GM12878 (cell line): ENCODE data around the gene RAPSN. TPM values are rescaled to one million over a fixed set of nuclear protein-coding genes. Genes with fewer than 3 reads are reported as not detected.
A peak's percentile ranks its signal among the peaks of the same experiment; 100 is the strongest.

Source experiments
- ATAC-seq: fragments of 200-7000 bp; cut with Tn5 transposase; 3 replicates; pipeline ENCODE4 v1.9.1; 2020; ENCODE audit warnings: mild to moderate bottlenecking, moderate library complexity
- BruUV-seq: library from RNA; stranded (reverse); fragments of 400-500 nt; replicated peaks from 2 replicates; lab custom pipeline; 2021; lab: Mats Ljungman, UMichigan
- CTCF ChIA-PET: fragments of 300-600 bp; sonication (Branson Sonifier 250); formaldehyde crosslinking; extraction: SDS; loops from one replicate; lab custom pipeline; 2021; ENCODE audit warnings: inconsistent platforms; lab: Yijun Ruan, JAX
- POLR2A ChIA-PET: fragments of 350-600 bp; formaldehyde crosslinking; extraction: SDS; loops from one replicate; lab custom pipeline; 2021; ENCODE audit warnings: inconsistent platforms; lab: Charles Lee
- RAD21 ChIA-PET: fragments of 300-600 bp; sonication (Branson Sonifier 250); formaldehyde crosslinking; loops from one replicate; lab custom pipeline; 2023; ENCODE audit warnings: antibody characterized with exemption; ENCODE audit not compliant: unreplicated experiment; lab: Charles Lee
- SMC1A ChIA-PET: fragments of 300-600 bp; sonication (Branson Sonifier 250); formaldehyde crosslinking; loops from one replicate; lab custom pipeline; 2023; ENCODE audit not compliant: unreplicated experiment, uncharacterized antibody; lab: Charles Lee
- DNase-seq: peaks from one replicate; pipeline ENCODE4 v3.0.0-alpha.2; 2011; ENCODE audit warnings: low read depth, low spot score
- FAIRE-seq: peaks from 3 replicates; lab custom pipeline; 2011; peaks lifted over from hg19 to GRCh38; lab: Jason Lieb, UNC
- H2AFZ ChIP-seq: 2 replicates; pipeline ENCODE4 v1.6.0; 2011; ENCODE audit warnings: low read depth, low read length, control low read depth; ENCODE audit not compliant: control insufficient read depth
- H3K27ac ChIP-seq: 2 replicates; pipeline ENCODE4 v1.5.1; 2011; ENCODE audit warnings: control low read depth; ENCODE audit not compliant: control insufficient read depth, insufficient read depth
- H3K27me3 ChIP-seq, 2 experiments: replicated peaks in 1 of 2; 2 replicates each; pipeline versions ENCODE4 v1.6.0 to v1.6.1; 2011; ENCODE audit warnings: low read length in 1 of 2; ENCODE audit not compliant: control insufficient read depth in 2 of 2, insufficient read depth in 2 of 2
- H3K36me3 ChIP-seq, 2 experiments: 2 replicates each; pipeline ENCODE4 v1.5.1; 2011; ENCODE audit warnings: low read length in 1 of 2; ENCODE audit not compliant: control insufficient read depth in 2 of 2, insufficient read depth in 2 of 2
- H3K4me1 ChIP-seq: 2 replicates; pipeline ENCODE4 v1.6.1; 2011; ENCODE audit warnings: mild to moderate bottlenecking, low read length, moderate library complexity, mixed read lengths; ENCODE audit not compliant: control insufficient read depth, insufficient read depth
- H3K4me2 ChIP-seq: 2 replicates; pipeline ENCODE4 v1.6.0; 2011; ENCODE audit warnings: control low read depth; ENCODE audit not compliant: control insufficient read depth, insufficient read depth
- H3K4me3 ChIP-seq: fragments of 200-600 bp; sonication (generic); 2 replicates; pipeline ENCODE4 v1.5.1; 2016
- H3K79me2 ChIP-seq: 2 replicates; pipeline ENCODE4 v1.6.0; 2011; ENCODE audit warnings: low read length; ENCODE audit not compliant: control insufficient read depth, insufficient read depth
- H3K9ac ChIP-seq: 2 replicates; pipeline ENCODE4 v1.8.0; 2011; ENCODE audit warnings: low read length, control low read depth, mixed read lengths; ENCODE audit not compliant: control insufficient read depth, insufficient read depth
- H3K9me3 ChIP-seq: replicated peaks from 3 replicates; pipeline ENCODE4 v1.5.1; 2011; ENCODE audit warnings: mild to moderate bottlenecking, low read length; ENCODE audit not compliant: control insufficient read depth, insufficient read depth
- H4K20me1 ChIP-seq: 2 replicates; pipeline ENCODE4 v1.6.0; 2011; ENCODE audit not compliant: control insufficient read depth, insufficient read depth
- CBX3 ChIP-seq: fragments of 200-600 bp; sonication (generic); IDR thresholded peaks from 2 replicates; pipeline ENCODE4 v1.6.1; 2016; ENCODE audit warnings: low read depth, borderline replicate concordance
- CHD2 ChIP-seq: IDR thresholded peaks from 2 replicates; pipeline ENCODE4 v1.6.1; 2011; ENCODE audit warnings: low read depth, low read length, improper control_type of control experiment, borderline replicate concordance
- CREM ChIP-seq: IDR thresholded peaks from 2 replicates; pipeline ENCODE4 v1.6.1; 2014; ENCODE audit warnings: antibody characterized with exemption, low read depth
- FOXK2 ChIP-seq: fragments of 450-650 bp; IDR thresholded peaks from 2 replicates; pipeline ENCODE4 v1.6.1; 2017; ENCODE audit warnings: mild to moderate bottlenecking, moderate library complexity
- HCFC1 ChIP-seq: fragments of 150-350 bp; IDR thresholded peaks from 2 replicates; pipeline ENCODE4 v1.6.1; 2014; ENCODE audit warnings: low read length
- IKZF1 ChIP-seq: fragments of 450-650 bp; conservative IDR thresholded peaks from 2 replicates; pipeline ENCODE4 v1.6.1; 2017; ENCODE audit warnings: antibody characterized with exemption, mild to moderate bottlenecking
- IKZF2 ChIP-seq, 2 experiments: fragments of 450-650 bp; IDR thresholded peaks; 2 replicates each; pipeline ENCODE4 v1.6.1; 2017; ENCODE audit warnings: mild to moderate bottlenecking in 2 of 2, moderate library complexity in 2 of 2
- JUNB ChIP-seq: IDR thresholded peaks from 2 replicates; pipeline ENCODE4 v1.6.1; 2016; ENCODE audit warnings: antibody characterized with exemption, mild to moderate bottlenecking
- KDM1A ChIP-seq: fragments of 200-600 bp; sonication (generic); IDR thresholded peaks from 2 replicates; pipeline ENCODE4 v1.6.1; 2016; ENCODE audit warnings: borderline replicate concordance
- MYB ChIP-seq: fragments of 150-350 bp; IDR thresholded peaks from 2 replicates; pipeline ENCODE4 v1.6.1; 2014; ENCODE audit warnings: mild to moderate bottlenecking, low read depth, low read length, borderline replicate concordance
- PAX8 ChIP-seq: fragments of 450-650 bp; IDR thresholded peaks from 2 replicates; pipeline ENCODE4 v1.6.1; 2017; ENCODE audit warnings: mild to moderate bottlenecking, moderate library complexity
- POLR2A ChIP-seq: IDR thresholded peaks from 2 replicates; pipeline ENCODE4 v1.6.1; 2011; ENCODE audit warnings: low read depth, mild to moderate bottlenecking, low read length
- RAD21 ChIP-seq: IDR thresholded peaks from 2 replicates; pipeline ENCODE4 v1.6.1; 2011; ENCODE audit warnings: mild to moderate bottlenecking, low read depth, low read length, moderate library complexity; ENCODE audit not compliant: insufficient read depth
- SMC3 ChIP-seq: IDR thresholded peaks from 2 replicates; pipeline ENCODE4 v1.6.1; 2011; ENCODE audit warnings: low read length, improper control_type of control experiment, borderline replicate concordance
- TCF12 ChIP-seq: IDR thresholded peaks from 2 replicates; pipeline ENCODE4 v1.6.1; 2011; ENCODE audit warnings: low read depth, mild to moderate bottlenecking, low read length
- TCF3 ChIP-seq: IDR thresholded peaks from 2 replicates; pipeline ENCODE4 v1.6.1; 2012; ENCODE audit warnings: low read depth, mild to moderate bottlenecking, low read length, borderline replicate concordance; ENCODE audit not compliant: insufficient read depth
- YBX1 ChIP-seq: fragments of 450-650 bp; IDR thresholded peaks from 2 replicates; pipeline ENCODE4 v1.6.1; 2016; ENCODE audit warnings: antibody characterized with exemption
- YY1 ChIP-seq: IDR thresholded peaks from 2 replicates; pipeline ENCODE4 v1.6.1; 2011; ENCODE audit warnings: low read depth, mild to moderate bottlenecking, low read length
- ZNF384 ChIP-seq: IDR thresholded peaks from 2 replicates; pipeline ENCODE4 v1.6.1; 2012; ENCODE audit warnings: low read depth, mild to moderate bottlenecking, low read length, improper control_type of control experiment, borderline replicate concordance
- WGBS: methylation state at CpG from one replicate; pipeline ENCODE4 v1.1.6; 2016; ENCODE audit warnings: low lambda C conversion rate; ENCODE audit not compliant: insufficient replicate concordance, insufficient coverage; ENCODE audit errors: missing lambda C conversion rate; 5-methylcytosine and 5-hydroxymethylcytosine counted together
- in situ Hi-C: fragments of 300-500 bp; cut with MboI; formaldehyde crosslinking; loops from 9 replicates; pipeline ENCODE4 v1.14.3; 2018; ENCODE audit warnings: mixed read lengths
- intact Hi-C: fragments of 100-400 bp; cut with micrococcal nuclease; formaldehyde crosslinking; loops from one replicate; pipeline ENCODE4 v1.14.2; 2022; ENCODE audit not compliant: unreplicated experiment
- polyA plus RNA-seq, 11 experiments: library from polyadenylated mRNA; depleted of rRNA in 4 of 11; unstranded in 6 of 11; stranded (reverse) in 5 of 11; fragments of >200 nt; fragmentation: Nextera tagmentation in 4 of 11; fragmentation: Illumina TruSeq in 1 of 11; extraction: Ambion mirVana in 4 of 11; extraction: Trizol in 1 of 11; gene quantifications; 1 replicate in 1 of 11; 2 replicates in 10 of 11; pipeline versions ENCODE4 v1.2.1 to v1.2.3, GENCODE V29; 2011 to 2016; ENCODE audit warnings: inconsistent platforms in 2 of 11, missing spikeins in 2 of 11, low read depth in 1 of 11
- total RNA-seq, 4 experiments: library from RNA; depleted of rRNA in 3 of 4; stranded (reverse); fragments of >200 nt in 3 of 4; fragmentation: Illumina TruSeq in 1 of 4; extraction: Trizol in 1 of 4; gene quantifications; 2 replicates each; pipeline versions ENCODE4 v1.2.1 to v1.2.3, GENCODE V29; 2013 to 2021
- TF ChIP-seq, protein P1 (sequence below), 3 experiments: IDR thresholded peaks in 2 of 3; conservative IDR thresholded peaks in 1 of 3; 2 replicates each; pipeline ENCODE4 v1.5.1; 2011; ENCODE audit warnings: low read depth in 3 of 3, low read length in 3 of 3, mild to moderate bottlenecking in 3 of 3, control low read depth in 2 of 3, moderate library complexity in 2 of 3, inconsistent platforms in 1 of 3, mixed read lengths in 1 of 3; ENCODE audit not compliant: control insufficient read depth in 2 of 3, insufficient read depth in 1 of 3; ENCODE audit errors: extremely low read depth in 1 of 3
- TF ChIP-seq, protein P2 (sequence below): IDR thresholded peaks from 2 replicates; pipeline ENCODE4 v1.6.1; 2011; ENCODE audit warnings: borderline replicate concordance, low read depth, mild to moderate bottlenecking, moderate library complexity, low read length; ENCODE audit not compliant: insufficient read depth, poor library complexity, severe bottlenecking

Gene RAPSN
- total and polyA plus RNA-seq, 10 of the 15 experiments (the other 5 are each of a cell fraction or from before 2014, with no cell fraction given), result 0.08 to 0.23 (median 0.14) TPM; not detected in 6

DNA sequence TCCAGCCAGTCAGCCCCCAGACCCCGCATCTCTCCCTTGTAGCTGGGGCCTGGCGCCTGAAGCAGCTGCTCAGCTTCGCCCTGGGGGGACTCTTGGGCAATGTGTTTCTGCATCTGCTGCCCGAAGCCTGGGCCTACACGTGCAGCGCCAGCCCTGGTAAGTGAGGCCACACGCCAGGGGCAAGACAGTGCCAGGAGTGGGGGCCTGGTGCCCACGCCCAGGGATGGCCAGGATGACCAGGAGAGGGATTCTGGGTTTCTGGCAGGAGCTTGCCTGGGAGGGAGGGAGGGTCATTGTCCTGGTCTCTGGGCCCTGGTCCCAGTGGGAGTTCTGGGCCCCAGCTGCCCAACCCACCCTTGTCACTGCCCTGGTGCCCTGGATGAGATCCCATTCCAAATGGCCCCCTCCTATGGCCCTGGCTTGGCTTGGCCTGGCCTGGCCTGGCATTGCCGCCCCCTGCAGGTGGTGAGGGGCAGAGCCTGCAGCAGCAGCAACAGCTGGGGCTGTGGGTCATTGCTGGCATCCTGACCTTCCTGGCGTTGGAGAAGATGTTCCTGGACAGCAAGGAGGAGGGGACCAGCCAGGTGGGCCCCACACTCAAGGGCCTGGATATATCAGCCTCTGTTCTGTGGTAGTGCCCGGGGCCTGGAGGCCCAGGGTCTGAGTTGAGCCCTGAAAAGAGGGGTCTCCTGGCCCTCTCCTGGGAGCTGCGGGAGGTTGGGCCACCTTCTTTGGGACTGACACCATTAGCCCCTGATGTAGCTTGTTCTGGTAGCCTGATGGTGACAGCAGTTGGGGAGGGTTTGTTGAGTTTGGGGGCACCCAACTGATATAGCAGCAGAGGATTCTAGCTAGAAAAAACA lies 36.8 kb downstream of the RAPSN start:
- ChIA-PET RAD21 (interaction anchor here (0.6 to 3.8 kb wide), 15 partner anchors 12 to 197 kb away, joined by 3 to 24 read pairs (median 4); partner anchors contain the start of genes ACP2, DDB2, NR1H3 and PSMC3), POLR2A (interaction anchor here (0.6 to 1.0 kb wide), 4 partner anchors 53 to 163 kb away, joined by 3 to 5 read pairs (median 4); no protein-coding TSS in a partner anchor), SMC1A (interaction anchor here (0.7 to 3.4 kb wide), 16 partner anchors 11 to 233 kb away, joined by 3 to 35 read pairs (median 4); partner anchors contain the start of genes DDB2 and NR1H3)
- Histone ChIP-seq H3K27me3 (no peaks in the 10 kb centered on the region), H3K79me2 (peaks cover under 1% of the 10 kb centered on the region), H4K20me1 (no peaks in the 10 kb centered on the region), H3K9me3 (no peaks in the 10 kb centered on the region), H3K36me3 (no peaks in the 10 kb centered on the region; a peak in 1 of 4 replicates), H2AFZ (no peak overlapping the region), H3K4me3 (no peak overlapping the region), H3K27ac (no peak overlapping the region)
- WGBS, result 52% methylated on average over 12 of the region's 12 CpGs
- DNase-seq, result no peak
- in situ Hi-C loops, result no loop called here
- FAIRE-seq, result peak; percentile 47
- intact Hi-C loops, result no loop called here
- no peak for TF ChIP-seq CBX3
- no peak for TF ChIP-seq ZNF384
- TF ChIP-seq TCF3, result peak; percentile 70; the same call in 1 of the 2 replicates
- TF ChIP-seq IKZF1, result peak; percentile 38; the same call in 1 of the 2 replicates
- TF ChIP-seq YY1, result peak; percentile 78
- TF ChIP-seq RAD21, result peak; percentile 73
- TF ChIP-seq FOXK2, result no peak
- 0 out of 2 replicates have a peak, but pooled peaks have one; percentile 11 for TF ChIP-seq POLR2A
- peak; percentile 75 for TF ChIP-seq SMC3
- no peak for TF ChIP-seq MYB
- no peak for TF ChIP-seq CREM
- TF ChIP-seq CHD2, result no peak
- TF ChIP-seq IKZF2 (IDR thresholded peaks at IDR 0.05), result no peak
- TF ChIP-seq, protein P1, sequence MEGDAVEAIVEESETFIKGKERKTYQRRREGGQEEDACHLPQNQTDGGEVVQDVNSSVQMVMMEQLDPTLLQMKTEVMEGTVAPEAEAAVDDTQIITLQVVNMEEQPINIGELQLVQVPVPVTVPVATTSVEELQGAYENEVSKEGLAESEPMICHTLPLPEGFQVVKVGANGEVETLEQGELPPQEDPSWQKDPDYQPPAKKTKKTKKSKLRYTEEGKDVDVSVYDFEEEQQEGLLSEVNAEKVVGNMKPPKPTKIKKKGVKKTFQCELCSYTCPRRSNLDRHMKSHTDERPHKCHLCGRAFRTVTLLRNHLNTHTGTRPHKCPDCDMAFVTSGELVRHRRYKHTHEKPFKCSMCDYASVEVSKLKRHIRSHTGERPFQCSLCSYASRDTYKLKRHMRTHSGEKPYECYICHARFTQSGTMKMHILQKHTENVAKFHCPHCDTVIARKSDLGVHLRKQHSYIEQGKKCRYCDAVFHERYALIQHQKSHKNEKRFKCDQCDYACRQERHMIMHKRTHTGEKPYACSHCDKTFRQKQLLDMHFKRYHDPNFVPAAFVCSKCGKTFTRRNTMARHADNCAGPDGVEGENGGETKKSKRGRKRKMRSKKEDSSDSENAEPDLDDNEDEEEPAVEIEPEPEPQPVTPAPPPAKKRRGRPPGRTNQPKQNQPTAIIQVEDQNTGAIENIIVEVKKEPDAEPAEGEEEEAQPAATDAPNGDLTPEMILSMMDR (IDR thresholded peaks at IDR 0.05 in 2 of 3, conservative IDR thresholded peaks at IDR 0.05 in 1 of 3; ENCODE audit: control insufficient read depth in 2 of 3, extremely low read depth in 1 of 3, insufficient read depth in 1 of 3, low read depth in 3 of 3, low read length in 3 of 3), result peak; percentile 85 to 98 (median 88)
- TF ChIP-seq, protein P2, sequence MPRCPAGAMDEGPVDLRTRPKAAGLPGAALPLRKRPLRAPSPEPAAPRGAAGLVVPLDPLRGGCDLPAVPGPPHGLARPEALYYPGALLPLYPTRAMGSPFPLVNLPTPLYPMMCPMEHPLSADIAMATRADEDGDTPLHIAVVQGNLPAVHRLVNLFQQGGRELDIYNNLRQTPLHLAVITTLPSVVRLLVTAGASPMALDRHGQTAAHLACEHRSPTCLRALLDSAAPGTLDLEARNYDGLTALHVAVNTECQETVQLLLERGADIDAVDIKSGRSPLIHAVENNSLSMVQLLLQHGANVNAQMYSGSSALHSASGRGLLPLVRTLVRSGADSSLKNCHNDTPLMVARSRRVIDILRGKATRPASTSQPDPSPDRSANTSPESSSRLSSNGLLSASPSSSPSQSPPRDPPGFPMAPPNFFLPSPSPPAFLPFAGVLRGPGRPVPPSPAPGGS, result no peak
- no peak for TF ChIP-seq HCFC1
- TF ChIP-seq KDM1A, result no peak
- no peak for TF ChIP-seq PAX8
- TF ChIP-seq JUNB, result no peak
- peak; percentile 71 for TF ChIP-seq TCF12
- no peak for TF ChIP-seq YBX1
- TF ChIP-seq, all 136 proteins: peak for 8
- H3K9ac ChIP-seq, result no peak overlapping the region
- CTCF ChIA-PET, result interaction anchor here (0.6 to 7.4 kb wide), 35 partner anchors 9 to 465 kb away, joined by 3 to 161 read pairs (median 4); partner anchors contain the start of genes ACP2, ARFGAP2, DDB2 and MADD
- H3K4me2 ChIP-seq, result no peak overlapping the region
- H3K4me1 ChIP-seq, result peaks cover 11% of the 10 kb centered on the region
- peak; percentile 49 for ATAC-seq
- BruUV-seq, result no TSS peak
